ENCODE data around the gene YIPF2. TPM values are rescaled to one million over a fixed set of nuclear protein-coding genes. Genes with fewer than 3 reads are reported as not detected.

The YIPF2 gene
- total RNA-seq, 1 donor from 2014 or later, result 23.0 TPM

GRCh38 chr19:10908380-10908960, 20.0 kb downstream of the YIPF2 start:
- H3K27ac Mint-ChIP-seq, result no peak overlapping the region
- peaks cover 45% of the 10 kb centered on the region for H3K36me3 Mint-ChIP-seq (ENCODE audit: low read depth)
- no peak overlapping the region for H3K4me3 Mint-ChIP-seq
- ChIA-PET CTCF (no interaction called here), POLR2A (no interaction called here)
- no peaks in the 10 kb centered on the region for H3K27me3 Mint-ChIP-seq
- ATAC-seq (ENCODE audit: low read depth) (no peak), DNase-seq (no peak)
- no peaks in the 10 kb centered on the region for H3K9me3 Mint-ChIP-seq
- no peaks in the 10 kb centered on the region for H3K4me1 Mint-ChIP-seq
- TF ChIP-seq CTCF (IDR thresholded peaks at IDR 0.05), result no peak
- intact Hi-C loops (cut with micrococcal nuclease), result no loop called here

- Mint-ChIP-seq H3K36me3 (ENCODE audit: low read depth) (peaks cover 43% of the 10 kb centered on the region), H3K27me3 (no peaks in the 10 kb centered on the region), H3K4me1 (no peaks in the 10 kb centered on the region), H3K27ac (no peak overlapping the region), H3K4me3 (no peak overlapping the region), H3K9me3 (peaks cover 3% of the 10 kb centered on the region)
- no peak for TF ChIP-seq CTCF (IDR thresholded peaks at IDR 0.05)
- DNase-seq, result no peak
- intact Hi-C loops (cut with micrococcal nuclease), result no loop called here
- ChIA-PET CTCF (no interaction called here), POLR2A (no interaction called here)
- no peak for ATAC-seq (ENCODE audit: low read depth)
Observed at GRCh38 chr19:10907925-10908324, 20.5 kb downstream of the YIPF2 start.

GRCh38 chr19:10899151-10899653, 29.2 kb downstream of the YIPF2 start:
- ChIA-PET POLR2A (no interaction called here), CTCF (no interaction called here)
- no peak overlapping the region for H3K27ac Mint-ChIP-seq

GRCh38 chr19:10898633-10899032, 29.8 kb downstream of the YIPF2 start:
- ATAC-seq (ENCODE audit: low read depth) (no peak), DNase-seq (no peak)
- peaks cover 9% of the 10 kb centered on the region for H3K4me1 Mint-ChIP-seq
- TF ChIP-seq CTCF (IDR thresholded peaks at IDR 0.05), result no peak
- intact Hi-C loops (cut with micrococcal nuclease), result no loop called here
- H3K36me3 Mint-ChIP-seq (ENCODE audit: low read depth), result peaks cover 3% of the 10 kb centered on the region
- ChIA-PET POLR2A (no interaction called here), CTCF (no interaction called here)
- no peaks in the 10 kb centered on the region for H3K27me3 Mint-ChIP-seq
- H3K27ac Mint-ChIP-seq, result no peak overlapping the region
- no peak overlapping the region for H3K4me3 Mint-ChIP-seq
- peaks cover 5% of the 10 kb centered on the region for H3K9me3 Mint-ChIP-seq

More at GRCh38 chr19:10899151-10899653, 29.2 kb downstream of the YIPF2 start:
- H3K27me3 Mint-ChIP-seq, result no peaks in the 10 kb centered on the region
- H3K4me3 Mint-ChIP-seq, result no peak overlapping the region
- no peak for DNase-seq
- no peak for TF ChIP-seq CTCF (IDR thresholded peaks at IDR 0.05)
- peaks cover 3% of the 10 kb centered on the region for H3K36me3 Mint-ChIP-seq (ENCODE audit: low read depth)
- no peak for ATAC-seq (ENCODE audit: low read depth)
- intact Hi-C loops (cut with micrococcal nuclease), result no loop called here
- peaks cover 9% of the 10 kb centered on the region for H3K4me1 Mint-ChIP-seq
- peaks cover 5% of the 10 kb centered on the region for H3K9me3 Mint-ChIP-seq

- DNase-seq (no peak), ATAC-seq (ENCODE audit: low read depth) (no peak)
- Mint-ChIP-seq H3K9me3 (no peaks in the 10 kb centered on the region), H3K27me3 (no peaks in the 10 kb centered on the region), H3K36me3 (ENCODE audit: low read depth) (no peaks in the 10 kb centered on the region), H3K4me3 (no peak overlapping the region), H3K4me1 (peaks cover 9% of the 10 kb centered on the region), H3K27ac (no peak overlapping the region)
- ChIA-PET POLR2A (no interaction called here), CTCF (no interaction called here)
- intact Hi-C loops (cut with micrococcal nuclease), result no loop called here
- TF ChIP-seq CTCF (IDR thresholded peaks at IDR 0.05), result no peak
Observed at GRCh38 chr19:10896851-10897526, 31.4 kb downstream of the YIPF2 start.
